Ecto neural progenitor cell (in vitro differentiated cells): ENCODE data around the gene JAK3.
A peak's percentile ranks its signal among the peaks of the same experiment; 100 is the strongest.
"Not testable (repeated sequence)": the region's sequence is repeated elsewhere in the genome, so short reads cannot be mapped to it uniquely, and the experiment has no call there.

ENCODE experiments used
- DNase-seq: peaks from one replicate; pipeline ENCODE4 v3.0.0-alpha.2; 2018; ENCODE audit warnings: low spot score

JAK3 gene

DNA sequence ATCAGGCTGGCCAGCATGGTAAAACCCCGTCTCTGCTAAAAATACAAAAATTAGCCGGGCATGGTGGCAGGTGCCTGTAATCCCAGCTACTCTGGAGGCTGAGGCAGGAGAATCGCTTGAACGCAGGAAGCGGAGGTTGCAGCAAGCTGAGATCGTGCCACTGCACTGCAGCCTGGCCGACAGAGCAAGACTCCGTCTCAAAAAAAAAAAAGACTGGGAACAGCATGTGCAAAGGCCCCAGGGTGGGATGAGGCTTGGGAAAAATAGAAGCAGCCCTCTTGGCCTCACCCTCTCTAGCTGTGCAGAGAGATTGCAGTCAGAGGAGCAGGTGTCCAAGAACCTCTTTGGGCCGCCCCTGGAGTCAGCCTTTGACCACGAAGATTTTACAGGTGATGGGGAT, 69.9 kb downstream of the JAK3 start:
- not testable (repeated sequence) for DNase-seq

DNA sequence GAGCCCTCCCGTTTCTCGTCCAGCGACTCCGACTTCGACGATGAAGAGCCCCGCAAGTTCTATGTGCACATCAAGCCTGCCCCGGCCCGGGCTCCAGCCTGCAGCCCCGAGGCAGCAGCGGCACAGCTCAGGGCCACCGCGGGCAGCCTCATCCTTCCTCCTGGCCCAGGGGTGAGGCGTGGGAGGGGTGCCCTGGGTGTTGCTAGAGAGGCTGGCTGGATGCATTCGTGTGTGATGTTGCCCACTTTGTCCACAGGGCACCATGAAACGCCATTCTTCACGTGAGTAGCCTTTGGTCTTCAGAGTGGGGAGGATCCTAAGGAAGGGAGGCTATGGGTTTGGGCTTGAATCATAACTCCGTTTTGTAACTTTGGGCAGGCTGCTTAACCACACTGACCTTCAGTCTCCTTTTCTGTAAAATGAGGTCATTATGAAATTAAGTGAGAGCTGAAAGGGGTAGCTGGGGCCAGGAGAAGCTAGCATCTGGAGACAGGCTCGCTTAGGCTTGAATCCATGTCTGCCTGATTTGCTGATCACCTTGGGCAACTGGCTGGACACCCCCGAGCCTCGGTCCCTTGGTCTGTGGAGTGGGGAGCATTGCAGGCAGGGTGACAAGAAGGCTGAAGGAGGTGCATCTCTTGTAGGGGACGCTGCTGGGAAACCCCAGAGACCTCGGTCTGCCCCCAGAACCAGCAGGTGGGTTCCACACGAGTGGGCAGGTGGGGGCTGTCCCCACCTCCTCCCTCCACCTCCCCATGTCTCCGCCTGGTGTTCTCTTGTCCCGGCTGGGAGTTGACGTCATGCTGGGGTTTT, 71.6 kb downstream of the JAK3 start:
- DNase-seq = no peak

DNA sequence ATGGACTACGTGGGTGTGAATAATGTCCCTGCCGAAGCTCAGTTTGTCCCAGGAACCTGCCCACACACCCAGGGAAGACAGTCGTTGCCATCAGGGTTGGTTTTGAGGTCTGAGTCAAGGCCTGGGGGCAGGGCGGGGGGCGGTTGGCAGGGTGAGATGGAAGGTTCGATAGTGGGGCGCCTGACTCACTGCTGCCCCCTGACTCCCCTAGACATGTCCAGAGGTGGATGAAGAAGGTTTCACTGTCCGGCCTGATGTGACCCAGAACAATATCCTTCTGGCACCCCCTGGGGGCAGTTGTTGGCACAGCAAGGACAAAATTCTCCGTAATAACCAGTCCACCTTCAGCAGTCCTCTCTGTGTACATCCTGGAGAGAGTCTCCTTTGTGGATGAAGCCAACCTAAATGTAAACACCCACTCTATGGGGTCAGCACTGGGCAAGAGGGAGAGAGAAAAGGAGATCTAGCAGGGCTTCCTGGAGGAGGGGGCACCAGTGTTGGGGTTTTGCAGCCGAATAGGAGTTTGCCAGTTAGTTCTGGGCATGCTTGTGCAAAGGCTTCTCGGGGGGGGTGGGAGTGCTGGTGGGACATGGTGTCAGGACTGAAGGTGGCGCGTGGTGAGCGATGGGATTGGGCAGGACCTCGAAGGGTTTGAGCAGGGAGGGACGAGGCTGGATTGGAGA, 72.4 kb downstream of the JAK3 start:
- DNase-seq = peak; percentile 84
